GM12875 (cell line): ENCODE data around the gene COMMD2.

Experiments used
- H3K4me3 ChIP-seq: one replicate; pipeline ENCODE4 v1.5.1; 2011; ENCODE audit warnings: low read depth, low read length, control low read depth
- TF ChIP-seq, protein P1 (sequence below): IDR thresholded peaks from 2 replicates; pipeline ENCODE4 v1.5.1; 2011; ENCODE audit warnings: low read depth, mild to moderate bottlenecking, control low read depth, inconsistent platforms, low read length, moderate library complexity, borderline replicate concordance; ENCODE audit not compliant: insufficient read depth

COMMD2 gene

DNA sequence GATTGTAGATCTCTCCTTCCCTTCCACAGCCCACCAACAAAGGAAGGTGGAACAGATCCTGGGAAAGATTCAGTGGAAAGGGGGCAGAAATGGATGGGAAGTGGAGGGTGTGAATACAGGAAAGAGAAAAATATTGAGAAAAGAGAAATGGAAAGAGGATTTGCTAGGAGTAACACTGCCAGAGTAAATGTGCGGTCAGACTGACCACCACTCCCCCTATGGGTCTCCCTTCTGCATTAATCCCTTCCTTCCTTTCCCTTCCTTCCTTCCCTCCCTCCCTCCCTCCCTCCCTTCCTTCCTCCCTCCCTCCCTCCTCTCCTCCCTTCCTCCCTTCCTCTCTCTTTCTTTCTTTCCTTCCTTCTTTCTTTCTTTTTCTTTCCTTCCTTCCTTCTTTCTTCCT, 12.0 kb upstream of the COMMD2 start:
- TF ChIP-seq, protein P1, sequence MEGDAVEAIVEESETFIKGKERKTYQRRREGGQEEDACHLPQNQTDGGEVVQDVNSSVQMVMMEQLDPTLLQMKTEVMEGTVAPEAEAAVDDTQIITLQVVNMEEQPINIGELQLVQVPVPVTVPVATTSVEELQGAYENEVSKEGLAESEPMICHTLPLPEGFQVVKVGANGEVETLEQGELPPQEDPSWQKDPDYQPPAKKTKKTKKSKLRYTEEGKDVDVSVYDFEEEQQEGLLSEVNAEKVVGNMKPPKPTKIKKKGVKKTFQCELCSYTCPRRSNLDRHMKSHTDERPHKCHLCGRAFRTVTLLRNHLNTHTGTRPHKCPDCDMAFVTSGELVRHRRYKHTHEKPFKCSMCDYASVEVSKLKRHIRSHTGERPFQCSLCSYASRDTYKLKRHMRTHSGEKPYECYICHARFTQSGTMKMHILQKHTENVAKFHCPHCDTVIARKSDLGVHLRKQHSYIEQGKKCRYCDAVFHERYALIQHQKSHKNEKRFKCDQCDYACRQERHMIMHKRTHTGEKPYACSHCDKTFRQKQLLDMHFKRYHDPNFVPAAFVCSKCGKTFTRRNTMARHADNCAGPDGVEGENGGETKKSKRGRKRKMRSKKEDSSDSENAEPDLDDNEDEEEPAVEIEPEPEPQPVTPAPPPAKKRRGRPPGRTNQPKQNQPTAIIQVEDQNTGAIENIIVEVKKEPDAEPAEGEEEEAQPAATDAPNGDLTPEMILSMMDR, result no peak
- H3K4me3 ChIP-seq, result no peak overlapping the region

DNA sequence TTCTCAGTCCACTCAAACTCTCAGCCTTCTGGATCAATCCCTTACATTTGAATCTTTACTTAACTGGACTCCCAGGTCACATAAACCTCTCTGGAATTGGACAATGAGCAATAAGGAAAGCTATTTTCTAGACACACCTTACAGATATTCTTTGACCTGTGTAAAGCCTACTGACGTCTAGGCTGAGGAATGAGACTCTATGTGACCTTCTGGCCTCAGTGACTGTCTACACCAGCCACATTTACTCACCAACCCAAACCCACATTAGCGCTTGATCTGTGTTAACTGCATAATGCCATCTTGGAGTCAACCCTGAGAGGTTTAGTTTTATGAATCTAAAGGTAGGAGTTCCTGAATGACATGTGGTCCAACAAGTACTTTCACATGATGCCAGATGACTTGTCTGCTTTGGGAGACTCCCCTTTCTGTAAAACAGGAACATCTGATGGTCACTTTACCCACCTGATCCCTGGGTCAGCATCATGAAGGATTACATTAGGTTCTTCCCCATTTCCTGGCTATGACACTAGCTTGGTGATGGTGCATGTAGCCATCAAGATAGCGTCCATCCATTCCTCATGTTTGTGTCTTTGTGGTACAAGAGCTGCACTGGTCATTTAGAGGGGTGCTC, 11.4 kb upstream of the COMMD2 start:
- TF ChIP-seq, protein P1, result no peak
- H3K4me3 ChIP-seq, result no peak overlapping the region

DNA sequence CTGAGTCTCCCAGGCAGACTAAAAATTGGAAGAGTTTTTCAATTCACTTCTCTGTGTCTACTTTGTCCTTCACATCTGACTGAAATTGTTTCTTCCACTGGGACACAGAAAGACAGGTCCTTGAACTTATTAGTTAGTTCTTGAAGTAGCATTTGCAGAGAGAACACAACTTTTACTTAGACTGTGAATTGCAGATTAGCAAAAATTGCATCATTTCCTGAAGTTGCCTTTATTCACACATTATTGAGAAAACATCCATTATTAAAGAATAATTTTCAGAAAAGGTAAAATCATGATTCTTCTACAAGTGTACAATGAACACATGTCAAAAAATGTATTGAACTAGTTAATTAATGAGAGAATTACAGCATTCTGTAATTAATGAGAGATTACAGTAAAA, 1.4 kb upstream of the COMMD2 start:
- no peak overlapping the region for H3K4me3 ChIP-seq
- TF ChIP-seq, protein P1, result no peak

DNA sequence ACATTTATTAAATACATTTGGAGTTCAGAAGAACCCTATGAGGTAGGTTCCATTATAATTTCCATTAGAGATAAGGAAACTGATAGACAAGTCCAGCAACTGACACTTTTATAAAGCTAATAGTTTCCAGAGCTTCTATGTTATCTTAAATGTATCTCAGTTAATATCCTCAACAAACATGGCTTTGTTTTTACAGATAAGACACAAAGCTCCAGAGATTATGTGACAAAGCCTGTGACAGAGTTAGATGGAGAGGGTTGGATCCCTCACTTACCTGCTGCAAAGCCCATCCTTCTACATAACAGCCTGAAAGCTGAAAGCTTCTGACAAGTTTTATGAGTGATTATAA, 473 bp upstream of the COMMD2 start:
- TF ChIP-seq, protein P1, result no peak
- H3K4me3 ChIP-seq, result peak overlapping the region; percentile 99

DNA sequence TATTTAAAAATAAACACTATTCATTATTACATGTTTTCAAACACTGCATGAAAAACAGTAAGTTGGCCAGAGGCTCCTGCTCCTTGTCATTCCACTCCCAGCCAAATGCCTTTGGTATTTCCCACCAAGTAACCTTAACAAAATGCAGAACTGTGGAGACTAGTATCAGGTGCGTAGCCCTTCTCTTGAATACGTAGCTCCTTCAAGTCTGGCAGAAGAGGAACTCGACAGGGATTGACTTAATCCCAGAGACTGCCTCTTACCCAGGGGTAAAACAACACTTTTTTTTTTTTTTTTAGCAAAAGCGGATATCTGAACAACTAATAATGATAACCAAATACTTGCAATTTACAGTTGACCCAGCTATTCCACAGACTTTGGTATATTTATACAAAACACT, 738 bp downstream of the COMMD2 start:
- TF ChIP-seq, protein P1, result no peak
- H3K4me3 ChIP-seq, result peak overlapping the region; percentile 99

DNA sequence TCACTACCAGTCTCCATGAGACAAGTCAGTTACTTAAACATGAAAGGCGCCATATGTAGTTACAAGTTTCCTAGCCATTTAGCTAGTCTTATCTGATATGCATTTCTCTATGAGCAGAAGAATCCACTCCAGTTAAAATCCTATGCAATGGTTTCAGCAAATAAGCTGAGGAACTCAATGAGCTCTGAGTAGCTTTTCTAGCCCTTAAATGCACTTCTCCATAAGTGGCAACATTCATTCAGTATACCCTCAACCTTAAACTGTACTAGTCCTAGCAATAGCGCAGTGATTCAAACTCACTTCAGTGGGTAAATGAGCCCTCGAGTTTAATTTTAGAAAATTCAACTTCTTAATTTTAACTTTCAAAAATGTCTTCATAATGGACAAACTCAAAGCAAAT, 7.7 kb downstream of the COMMD2 start:
- no peak overlapping the region for H3K4me3 ChIP-seq
- TF ChIP-seq, protein P1, result no peak

DNA sequence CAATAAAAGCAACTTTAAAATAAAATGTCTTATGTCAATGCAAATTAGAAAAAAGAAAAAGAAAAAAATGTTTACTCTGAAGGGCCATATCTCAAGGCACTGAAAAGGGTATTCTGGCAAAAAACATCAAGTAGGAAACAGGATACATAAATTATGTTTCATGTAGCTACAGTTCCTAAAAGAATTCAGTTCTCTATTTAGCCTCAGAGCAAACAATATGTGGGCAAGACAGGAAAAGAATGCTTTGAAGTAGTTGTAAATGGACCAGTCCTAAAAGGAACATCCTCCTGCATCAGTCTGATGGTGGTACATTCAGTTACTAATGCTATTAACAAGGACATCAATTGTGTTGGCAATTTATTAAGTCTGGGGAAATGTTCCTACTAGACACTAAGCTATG, 8.1 kb downstream of the COMMD2 start:
- TF ChIP-seq, protein P1, result no peak
- H3K4me3 ChIP-seq, result no peak overlapping the region
